Measurements from ENCODE around the gene MRTO4.
A peak's percentile ranks its signal among the peaks of the same experiment; 100 is the strongest.
"Not testable (repeated sequence)": the region's sequence is repeated elsewhere in the genome, so short reads cannot be mapped to it uniquely, and the experiment has no call there.

MRTO4 gene

GRCh38 chr1:19270343-19270730, 18.7 kb downstream of the MRTO4 start:
- not testable (repeated sequence) for DNase-seq

- DNase-seq = no peak
Observed at GRCh38 chr1:19272064-19272463, 20.5 kb downstream of the MRTO4 start.

- DNase-seq = no peak
Observed at GRCh38 chr1:19273106-19273843, 21.7 kb downstream of the MRTO4 start.

DNA sequence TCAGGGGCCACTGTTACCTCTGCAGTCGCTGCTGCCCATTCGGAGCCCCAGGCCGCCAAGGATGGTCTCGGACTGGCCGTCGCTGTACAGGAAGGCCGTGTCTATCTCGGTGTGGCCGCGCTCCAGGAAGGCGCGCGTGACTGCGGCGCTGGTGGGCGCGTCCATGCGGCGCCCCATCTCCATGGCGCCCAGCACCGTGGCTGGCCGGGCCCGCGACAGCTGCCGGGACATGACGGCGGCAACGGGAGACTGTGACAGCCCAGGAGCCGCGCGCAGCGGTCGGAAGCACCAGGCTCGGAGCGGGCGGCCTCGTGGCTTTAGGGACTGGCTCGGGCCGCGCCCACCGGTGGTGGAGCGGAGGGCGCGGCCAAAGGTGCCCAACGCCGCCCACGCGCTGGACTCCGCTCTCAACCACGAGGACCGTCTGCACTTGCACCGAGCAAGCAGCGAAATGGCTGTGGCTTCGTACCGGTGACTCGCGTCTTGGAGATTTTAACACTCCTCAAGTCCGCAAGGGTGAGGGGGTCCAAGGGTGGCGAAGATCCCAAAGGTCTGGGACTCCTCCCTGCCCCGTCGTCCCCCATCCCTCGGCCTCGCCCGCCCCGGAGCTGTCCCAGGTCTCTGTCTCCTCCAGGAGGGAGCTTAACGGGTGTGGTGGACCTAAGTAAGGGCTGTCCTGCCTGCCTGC, 22.4 kb downstream of the MRTO4 start:
- DNase-seq = peak; percentile 15 to 65 (median 26)

DNA sequence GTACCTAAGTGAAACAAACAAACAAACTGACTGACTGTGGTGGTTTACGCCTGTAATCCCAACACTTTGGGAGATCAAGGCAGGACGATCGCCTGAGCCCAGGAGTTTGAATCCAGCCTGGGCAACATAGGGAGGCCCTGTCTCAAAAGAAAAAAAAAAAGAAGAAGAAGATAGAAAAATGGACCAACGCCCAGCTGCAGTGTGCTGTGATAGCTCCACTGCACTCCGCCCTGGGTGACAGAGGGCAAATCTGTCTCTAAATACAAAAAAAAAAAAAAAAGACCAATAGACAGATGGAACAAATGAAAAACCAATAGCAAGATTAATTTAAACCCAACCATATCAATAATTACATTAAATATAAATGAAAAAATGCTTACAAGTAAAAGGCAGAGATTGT, 23.0 kb downstream of the MRTO4 start:
- DNase-seq = no peak

DNA sequence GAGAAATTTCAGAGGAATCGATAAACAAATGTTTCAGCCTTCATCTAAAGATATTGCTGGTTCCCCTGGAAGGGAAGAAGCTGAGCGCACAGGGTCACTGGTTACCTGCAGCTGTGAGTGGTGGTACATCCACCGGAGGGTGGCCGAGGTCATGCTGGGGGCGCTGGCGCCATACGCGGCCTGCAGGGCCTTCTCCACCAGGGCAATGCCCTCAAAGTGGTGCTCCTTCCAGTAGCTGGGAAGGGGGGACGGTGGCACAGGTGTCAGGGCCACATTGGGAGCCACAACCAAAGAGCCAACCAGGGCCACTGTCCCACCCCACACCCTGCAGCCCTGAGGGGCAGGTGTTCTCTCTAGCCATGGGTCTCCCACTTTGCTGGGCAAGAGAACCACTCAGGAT, 32.3 kb downstream of the MRTO4 start:
- no peak for DNase-seq

DNA sequence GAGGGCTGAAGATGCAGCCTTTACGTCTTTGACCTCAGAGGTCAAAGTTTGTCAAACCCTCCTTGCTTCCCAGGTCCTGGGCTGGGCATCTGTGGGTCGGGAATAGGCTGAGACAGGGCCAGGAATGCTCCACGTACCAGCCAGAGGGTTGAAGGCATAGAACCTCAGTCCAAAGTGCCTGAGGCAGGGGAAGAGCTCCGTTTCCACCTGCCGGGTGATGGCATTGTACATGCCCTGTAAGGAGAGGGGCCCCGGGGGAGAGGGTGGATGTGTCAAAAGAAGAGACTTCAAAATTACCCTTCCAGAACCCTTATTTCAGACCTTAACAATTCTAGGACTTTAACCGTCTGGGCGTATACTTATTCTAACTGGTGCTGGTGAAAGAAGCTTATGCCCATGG, 33.3 kb downstream of the MRTO4 start:
- no peak for DNase-seq

- DNase-seq = not testable (repeated sequence)
Observed at GRCh38 chr1:19285366-19285765, 33.8 kb downstream of the MRTO4 start.

- not testable (repeated sequence) for DNase-seq
Observed at GRCh38 chr1:19285807-19286206, 34.2 kb downstream of the MRTO4 start.

DNA sequence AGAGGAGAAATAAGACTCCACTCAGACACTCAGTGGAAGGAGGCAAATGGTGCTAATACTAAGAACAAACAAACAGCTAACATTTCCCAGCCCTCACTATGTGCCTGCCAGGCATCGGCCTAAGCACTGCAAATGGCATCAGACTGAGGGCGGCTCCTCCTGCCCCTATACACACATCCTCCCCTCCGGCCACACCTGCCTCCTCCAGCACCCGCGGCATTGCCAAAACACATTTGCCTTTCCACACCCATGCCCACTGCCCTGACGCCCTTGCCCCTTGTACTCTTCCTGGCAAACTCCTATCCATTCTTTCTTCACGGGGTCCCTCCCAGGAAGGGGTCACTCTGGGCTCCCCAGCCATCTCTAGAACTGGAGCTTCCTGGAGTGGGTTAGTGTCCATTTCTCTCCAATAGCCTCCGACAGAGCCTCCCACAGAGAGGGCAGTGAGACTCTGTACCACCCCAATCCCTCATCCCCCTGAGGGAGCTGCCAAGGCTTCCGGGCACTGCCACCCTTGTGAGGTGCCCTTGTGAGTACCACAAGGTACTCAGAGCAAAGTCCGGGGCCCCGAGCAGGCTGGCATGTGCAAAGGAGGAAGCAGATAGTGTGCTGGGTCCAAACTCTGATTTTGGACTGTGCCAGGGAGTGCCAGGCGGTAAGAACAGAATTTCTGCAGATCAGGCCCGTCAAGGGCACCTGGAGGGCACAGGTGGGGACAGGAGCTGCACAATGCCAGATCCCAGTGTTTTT, 36.0 kb downstream of the MRTO4 start:
- DNase-seq = no peak

DNA sequence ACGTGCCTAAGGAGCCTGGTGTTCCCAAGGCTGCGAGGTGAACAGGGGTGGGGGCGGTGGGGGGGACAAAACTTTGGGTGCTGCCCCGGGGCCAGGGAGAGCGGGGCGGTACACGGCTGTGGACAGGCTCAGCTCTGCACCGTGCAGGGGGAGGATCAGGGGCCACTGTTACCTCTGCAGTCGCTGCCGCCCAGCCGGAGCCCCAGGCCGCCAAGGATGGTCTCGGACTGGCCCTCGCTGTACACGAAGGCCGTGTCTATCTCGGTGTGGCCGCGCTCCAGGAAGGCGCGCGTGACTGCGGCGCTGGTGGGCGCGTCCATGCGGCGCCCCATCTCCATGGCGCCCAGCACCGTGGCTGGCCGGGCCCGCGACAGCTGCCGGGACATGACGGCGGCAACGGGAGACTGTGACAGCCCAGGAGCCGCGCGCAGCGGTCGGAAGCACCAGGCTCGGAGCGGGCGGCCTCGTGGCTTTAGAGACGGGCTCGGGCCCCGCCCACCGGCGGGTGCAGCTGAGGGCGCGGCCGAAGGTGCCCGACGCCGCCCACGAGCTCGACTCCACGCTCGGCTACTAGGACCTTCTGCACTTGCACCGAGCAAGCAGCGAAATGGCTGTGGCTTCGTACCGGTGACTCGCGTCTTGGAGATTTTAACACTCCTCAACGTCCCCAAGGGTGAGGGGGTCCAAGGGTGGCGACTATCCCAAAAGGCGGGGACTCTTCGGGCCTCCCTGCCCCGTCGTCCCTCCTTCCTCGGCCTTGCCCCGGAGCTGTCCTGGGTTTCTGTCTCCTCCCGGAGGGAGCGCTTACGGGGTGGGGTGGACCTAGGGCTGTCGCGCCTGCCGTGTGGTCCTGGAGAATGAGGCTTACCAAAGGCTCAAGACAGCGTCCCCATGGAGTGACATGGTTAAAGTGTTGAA, 37.0 kb downstream of the MRTO4 start, which contains the start of gene AKR7A3:
AKR7A3 (minus strand) TSS at position 447 of the 918 bp plus-strand sequence; CDS start at position 386, 61 bp downstream.
- peak; percentile 67 to 91 (median 78) for DNase-seq

- DNase-seq = no peak
Observed at GRCh38 chr1:19289244-19289643, 37.6 kb downstream of the MRTO4 start.

GRCh38 chr1:19294638-19295037, 43.0 kb downstream of the MRTO4 start:
- no peak for DNase-seq

- DNase-seq = no peak
Observed at GRCh38 chr1:19300211-19300610, 48.6 kb downstream of the MRTO4 start.

DNA sequence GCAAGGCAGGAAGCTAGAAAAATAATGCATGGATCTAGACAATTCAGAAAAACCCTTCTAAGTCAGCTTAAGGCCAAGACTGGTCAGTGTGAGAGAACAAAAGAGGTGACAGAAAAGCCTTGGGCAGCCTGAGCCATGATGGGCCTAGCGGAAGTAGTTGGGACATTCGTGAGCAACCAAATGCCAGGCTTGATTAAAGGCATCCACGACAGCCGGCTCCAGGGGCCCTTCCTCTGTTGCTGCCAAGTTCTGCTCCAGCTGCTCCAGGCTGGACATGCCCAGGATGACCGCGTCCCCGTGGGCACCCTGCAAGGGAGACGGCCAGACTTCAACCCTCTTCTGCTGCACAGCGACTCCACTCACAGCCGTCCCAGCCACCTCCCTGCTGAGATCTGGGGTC, 52.5 kb downstream of the MRTO4 start:
- not testable (repeated sequence) for DNase-seq

GRCh38 chr1:19305880-19306279, 54.3 kb downstream of the MRTO4 start:
- no peak for DNase-seq

GRCh38 chr1:19306941-19307340, 55.3 kb downstream of the MRTO4 start:
- DNase-seq = no peak

DNA sequence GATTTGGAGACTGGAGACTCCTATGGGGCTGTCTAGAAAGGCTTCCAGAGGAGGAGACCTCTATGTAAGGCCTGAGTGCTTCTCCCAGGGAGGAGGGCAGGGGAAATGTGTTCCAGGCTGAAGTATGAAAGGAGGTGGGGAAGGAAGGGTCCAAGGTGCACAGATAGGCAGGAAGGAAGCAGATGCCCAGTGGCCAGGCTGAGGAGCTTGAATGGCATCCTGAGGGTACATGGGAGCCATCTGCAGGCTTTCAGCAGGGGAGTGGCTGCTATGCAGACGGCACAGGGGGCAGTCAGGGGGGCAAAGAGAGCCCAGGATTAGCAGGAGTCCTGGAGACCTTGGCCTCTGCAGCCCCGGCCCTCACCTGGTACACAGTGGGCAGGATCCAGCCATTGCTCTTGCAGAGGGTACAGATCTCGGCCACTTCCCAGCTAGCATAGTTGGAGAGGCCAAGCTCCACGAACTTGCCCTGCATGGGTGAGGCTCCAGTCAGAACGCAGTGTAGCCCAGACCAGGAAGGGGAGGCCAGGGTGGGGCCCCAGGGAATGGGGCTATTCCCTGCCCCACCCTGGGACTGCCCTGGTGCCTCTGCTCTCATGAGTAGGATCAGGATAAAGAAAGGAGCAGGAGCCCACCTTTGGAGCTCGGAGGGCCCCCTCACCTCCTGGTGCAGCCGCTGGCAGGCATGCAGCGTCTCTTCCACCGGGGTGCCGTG, 56.3 kb downstream of the MRTO4 start:
- DNase-seq = no peak

- no peak for DNase-seq
Observed at GRCh38 chr1:19308509-19308907, 56.9 kb downstream of the MRTO4 start.

GRCh38 chr1:19309123-19309813, 57.7 kb downstream of the MRTO4 start:
- DNase-seq = peak in 1 of 4 experiments; percentile 34
